ENCODE results near the gene HAUS3. TPM values are rescaled to one million over a fixed set of nuclear protein-coding genes. Genes with fewer than 3 reads are reported as not detected.

The HAUS3 gene
- total and polyA plus RNA-seq, 4 donors, result 2.3 to 13.9 (median 5.3) TPM

DNA sequence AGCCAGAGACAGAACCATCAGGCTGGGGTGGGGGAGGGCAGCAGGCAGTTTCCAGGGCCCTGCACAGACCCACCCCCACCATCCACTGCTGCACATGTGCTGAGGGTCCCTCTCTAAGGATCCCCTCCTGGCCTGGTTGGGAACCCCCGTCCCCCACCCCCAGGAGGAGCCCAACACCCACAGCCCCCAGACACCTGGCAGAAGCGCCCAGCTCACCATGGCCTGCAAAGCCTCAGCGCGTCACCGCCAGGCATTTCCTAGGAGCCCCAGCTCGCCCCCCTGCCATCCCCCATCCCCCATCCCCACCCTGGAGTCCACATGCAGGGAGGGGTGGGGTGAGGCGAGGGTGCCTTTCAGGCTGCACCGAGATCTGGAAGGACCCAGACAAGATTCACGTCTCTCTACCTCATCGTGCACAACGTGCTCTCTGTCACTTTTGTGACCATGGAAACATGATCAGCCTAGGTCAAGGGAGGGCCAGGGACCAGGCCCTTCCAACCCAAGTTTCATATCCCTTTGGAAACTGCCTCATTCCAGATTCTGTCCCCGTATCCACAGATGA lies 10.7 kb upstream of the HAUS3 start:
- TF ChIP-seq, protein P1, sequence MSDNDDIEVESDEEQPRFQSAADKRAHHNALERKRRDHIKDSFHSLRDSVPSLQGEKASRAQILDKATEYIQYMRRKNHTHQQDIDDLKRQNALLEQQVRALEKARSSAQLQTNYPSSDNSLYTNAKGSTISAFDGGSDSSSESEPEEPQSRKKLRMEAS (IDR thresholded peaks at IDR 0.05), result no peak
- no peak for TF ChIP-seq RXRA (IDR thresholded peaks at IDR 0.05)
- TF ChIP-seq, protein P2, sequence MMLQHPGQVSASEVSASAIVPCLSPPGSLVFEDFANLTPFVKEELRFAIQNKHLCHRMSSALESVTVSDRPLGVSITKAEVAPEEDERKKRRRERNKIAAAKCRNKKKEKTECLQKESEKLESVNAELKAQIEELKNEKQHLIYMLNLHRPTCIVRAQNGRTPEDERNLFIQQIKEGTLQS (IDR thresholded peaks at IDR 0.05), result no peak
- TF ChIP-seq TAF1 (conservative IDR thresholded peaks at IDR 0.05), result no peak
- TF ChIP-seq YY1 (IDR thresholded peaks at IDR 0.05), result no peak
- TF ChIP-seq RAD21 (IDR thresholded peaks at IDR 0.05), result no peak
- WGBS, result 92% methylated on average over 12 of the region's 12 CpGs
- Histone ChIP-seq H3K9me3 (ENCODE audit: control insufficient read depth in 4 of 4, low read length in 3 of 4) (no peaks in the 10 kb centered on the region), H3K4me3 (ENCODE audit: low read depth in 1 of 3, low read length in 3 of 3) (no peak overlapping the region), H3K27me3 (ENCODE audit: control insufficient read depth in 4 of 4, insufficient read depth in 4 of 4, low read length in 3 of 4) (no peaks in the 10 kb centered on the region), H3K4me1 (ENCODE audit: control insufficient read depth in 4 of 4, insufficient read depth in 4 of 4, low read length in 3 of 4) (peaks cover 3 to 17% (median 6%) of the 10 kb centered on the region in 4 donors), H3K36me3 (ENCODE audit: control insufficient read depth in 4 of 4, insufficient read depth in 3 of 4, low read depth in 1 of 4, low read length in 3 of 4) (peaks cover 7 to 48% (median 19%) of the 10 kb centered on the region in 4 donors), H3K9ac (ENCODE audit: low read depth in 1 of 2, low read length in 2 of 2) (no peak overlapping the region), H3K27ac (ENCODE audit: low read depth in 1 of 2, low read length in 2 of 2) (no peak overlapping the region)
- DNase-seq (ENCODE audit: low spot score), result no peak

DNA sequence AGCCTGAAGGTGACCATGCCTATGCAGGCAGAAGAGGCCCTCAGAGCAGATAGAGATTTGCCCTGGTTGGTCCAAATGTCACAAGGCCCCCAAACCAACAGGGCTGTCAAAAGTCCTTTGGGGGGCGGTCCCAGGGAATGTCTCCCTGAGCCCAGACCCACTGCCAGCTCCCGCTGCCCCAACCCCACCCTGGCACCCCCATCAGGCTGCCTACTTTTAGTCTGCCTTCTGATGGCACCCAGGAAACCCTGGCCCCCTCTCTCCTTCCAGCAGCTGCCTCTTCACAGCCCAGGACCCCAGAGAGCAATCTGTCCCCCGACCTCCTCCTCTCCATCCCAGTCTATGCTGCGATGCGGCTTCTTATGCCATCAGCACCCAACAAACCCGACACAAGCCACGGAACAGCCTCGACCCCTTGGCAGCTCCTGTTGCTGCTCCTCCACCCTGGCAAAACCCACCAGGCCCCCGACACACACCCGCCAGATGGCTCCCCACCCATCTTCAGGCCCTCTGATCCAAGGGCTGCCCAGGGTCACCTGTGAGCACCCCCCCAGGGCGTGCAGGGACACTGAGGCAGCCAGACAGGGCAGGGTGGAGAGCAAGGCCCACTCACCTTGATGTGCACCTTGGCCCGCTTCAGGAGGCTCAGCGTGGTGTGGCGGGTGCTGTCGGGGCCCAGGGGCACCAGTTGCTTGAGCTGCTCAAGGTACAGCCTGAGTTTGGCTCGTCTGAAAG lies 10.0 kb upstream of the HAUS3 start:
- Histone ChIP-seq H3K27ac (ENCODE audit: low read depth in 1 of 2, low read length in 2 of 2) (no peak overlapping the region), H3K27me3 (ENCODE audit: control insufficient read depth in 4 of 4, insufficient read depth in 4 of 4, low read length in 3 of 4) (no peaks in the 10 kb centered on the region), H3K36me3 (ENCODE audit: control insufficient read depth in 4 of 4, insufficient read depth in 3 of 4, low read depth in 1 of 4, low read length in 3 of 4) (peaks cover 7 to 45% (median 19%) of the 10 kb centered on the region in 4 donors), H3K4me3 (ENCODE audit: low read depth in 1 of 3, low read length in 3 of 3) (no peak overlapping the region), H3K9me3 (ENCODE audit: control insufficient read depth in 4 of 4, low read length in 3 of 4) (no peaks in the 10 kb centered on the region), H3K4me1 (ENCODE audit: control insufficient read depth in 4 of 4, insufficient read depth in 4 of 4, low read length in 3 of 4) (peaks cover 0 to 11% (median 4%) of the 10 kb centered on the region in 4 donors), H3K9ac (ENCODE audit: low read depth in 1 of 2, low read length in 2 of 2) (no peak overlapping the region)
- 96% methylated on average over 16 of the region's 16 CpGs for WGBS
- no peak for DNase-seq (ENCODE audit: low spot score)
- TF ChIP-seq GABPA (IDR thresholded peaks at IDR 0.05 in 1 of 2, conservative IDR thresholded peaks at IDR 0.05 in 1 of 2) (no peak), FOXA1 (IDR thresholded peaks at IDR 0.05) (no peak), TAF1 (conservative IDR thresholded peaks at IDR 0.05) (no peak), HNF4A (conservative IDR thresholded peaks at IDR 0.05) (no peak), JUND (IDR thresholded peaks at IDR 0.05) (no peak), HNF4G (IDR thresholded peaks at IDR 0.05) (no peak), FOXA2 (IDR thresholded peaks at IDR 0.05) (no peak), EGR1 (IDR thresholded peaks at IDR 0.05; ENCODE audit: low read depth in 2 of 2) (no peak)
- TF ChIP-seq, protein P3, sequence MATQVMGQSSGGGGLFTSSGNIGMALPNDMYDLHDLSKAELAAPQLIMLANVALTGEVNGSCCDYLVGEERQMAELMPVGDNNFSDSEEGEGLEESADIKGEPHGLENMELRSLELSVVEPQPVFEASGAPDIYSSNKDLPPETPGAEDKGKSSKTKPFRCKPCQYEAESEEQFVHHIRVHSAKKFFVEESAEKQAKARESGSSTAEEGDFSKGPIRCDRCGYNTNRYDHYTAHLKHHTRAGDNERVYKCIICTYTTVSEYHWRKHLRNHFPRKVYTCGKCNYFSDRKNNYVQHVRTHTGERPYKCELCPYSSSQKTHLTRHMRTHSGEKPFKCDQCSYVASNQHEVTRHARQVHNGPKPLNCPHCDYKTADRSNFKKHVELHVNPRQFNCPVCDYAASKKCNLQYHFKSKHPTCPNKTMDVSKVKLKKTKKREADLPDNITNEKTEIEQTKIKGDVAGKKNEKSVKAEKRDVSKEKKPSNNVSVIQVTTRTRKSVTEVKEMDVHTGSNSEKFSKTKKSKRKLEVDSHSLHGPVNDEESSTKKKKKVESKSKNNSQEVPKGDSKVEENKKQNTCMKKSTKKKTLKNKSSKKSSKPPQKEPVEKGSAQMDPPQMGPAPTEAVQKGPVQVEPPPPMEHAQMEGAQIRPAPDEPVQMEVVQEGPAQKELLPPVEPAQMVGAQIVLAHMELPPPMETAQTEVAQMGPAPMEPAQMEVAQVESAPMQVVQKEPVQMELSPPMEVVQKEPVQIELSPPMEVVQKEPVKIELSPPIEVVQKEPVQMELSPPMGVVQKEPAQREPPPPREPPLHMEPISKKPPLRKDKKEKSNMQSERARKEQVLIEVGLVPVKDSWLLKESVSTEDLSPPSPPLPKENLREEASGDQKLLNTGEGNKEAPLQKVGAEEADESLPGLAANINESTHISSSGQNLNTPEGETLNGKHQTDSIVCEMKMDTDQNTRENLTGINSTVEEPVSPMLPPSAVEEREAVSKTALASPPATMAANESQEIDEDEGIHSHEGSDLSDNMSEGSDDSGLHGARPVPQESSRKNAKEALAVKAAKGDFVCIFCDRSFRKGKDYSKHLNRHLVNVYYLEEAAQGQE (IDR thresholded peaks at IDR 0.05), result no peak
- TF ChIP-seq, protein P4, sequence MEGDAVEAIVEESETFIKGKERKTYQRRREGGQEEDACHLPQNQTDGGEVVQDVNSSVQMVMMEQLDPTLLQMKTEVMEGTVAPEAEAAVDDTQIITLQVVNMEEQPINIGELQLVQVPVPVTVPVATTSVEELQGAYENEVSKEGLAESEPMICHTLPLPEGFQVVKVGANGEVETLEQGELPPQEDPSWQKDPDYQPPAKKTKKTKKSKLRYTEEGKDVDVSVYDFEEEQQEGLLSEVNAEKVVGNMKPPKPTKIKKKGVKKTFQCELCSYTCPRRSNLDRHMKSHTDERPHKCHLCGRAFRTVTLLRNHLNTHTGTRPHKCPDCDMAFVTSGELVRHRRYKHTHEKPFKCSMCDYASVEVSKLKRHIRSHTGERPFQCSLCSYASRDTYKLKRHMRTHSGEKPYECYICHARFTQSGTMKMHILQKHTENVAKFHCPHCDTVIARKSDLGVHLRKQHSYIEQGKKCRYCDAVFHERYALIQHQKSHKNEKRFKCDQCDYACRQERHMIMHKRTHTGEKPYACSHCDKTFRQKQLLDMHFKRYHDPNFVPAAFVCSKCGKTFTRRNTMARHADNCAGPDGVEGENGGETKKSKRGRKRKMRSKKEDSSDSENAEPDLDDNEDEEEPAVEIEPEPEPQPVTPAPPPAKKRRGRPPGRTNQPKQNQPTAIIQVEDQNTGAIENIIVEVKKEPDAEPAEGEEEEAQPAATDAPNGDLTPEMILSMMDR (IDR thresholded peaks at IDR 0.05; ENCODE audit: low read depth, low read length, missing input control), result no peak
- TF ChIP-seq, protein P2 (IDR thresholded peaks at IDR 0.05), result no peak

All from liver (tissue), 9 donors.